ENCODE results near the gene DDX31. TPM values are rescaled to one million over a fixed set of nuclear protein-coding genes. Genes with fewer than 3 reads are reported as not detected.

Gene DDX31
- total and polyA plus RNA-seq, 2 donors (not counting 1 experiment from before 2014, with no cell fraction given) = 16.4 to 22.7 TPM

GRCh38 chr9:132708239-132708638 lies 38.5 kb upstream of the DDX31 start:
- Histone ChIP-seq H3K27me3 (replicated peaks in 1 of 4; ENCODE audit: control extremely low read depth in 1 of 4, control insufficient read depth in 3 of 4, insufficient read depth in 4 of 4, low read length in 3 of 4) (peaks cover 0 to 7% (median 0%) of the 10 kb centered on the region in 4 experiments), H3K79me2 (ENCODE audit: control insufficient read depth, insufficient read depth, low read length) (no peaks in the 10 kb centered on the region), H2AFZ (ENCODE audit: insufficient read depth, low read depth, low read length, poor library complexity, severe bottlenecking) (no peak overlapping the region), H3K9ac (ENCODE audit: low read length) (no peak overlapping the region), H3K36me3 (replicated peaks in 1 of 2; ENCODE audit: control extremely low read depth in 1 of 2, control insufficient read depth in 1 of 2, extremely low read depth in 1 of 2, insufficient read depth in 2 of 2, low read length in 1 of 2) (no peaks in the 10 kb centered on the region), H3K4me2 (replicated peaks; ENCODE audit: low read depth, low read length, poor library complexity, severe bottlenecking) (no peak overlapping the region), H3K27ac (ENCODE audit: low read length in 2 of 2) (no peak overlapping the region), H3K9me3 (ENCODE audit: control extremely low read depth in 1 of 3, control insufficient read depth in 2 of 3, insufficient read depth in 1 of 3, low read length in 2 of 3) (no peaks in the 10 kb centered on the region), H4K20me1 (ENCODE audit: control insufficient read depth, insufficient read depth, low read length, poor library complexity, severe bottlenecking) (no peaks in the 10 kb centered on the region), H3K4me1 (ENCODE audit: control insufficient read depth in 2 of 2, insufficient read depth in 2 of 2, low read length in 2 of 2) (no peaks in the 10 kb centered on the region), H3K4me3 (ENCODE audit: control extremely low read depth in 1 of 5, extremely low read depth in 1 of 5, insufficient read depth in 1 of 5, low read depth in 2 of 5, low read length in 4 of 5) (no peak overlapping the region)
- ATAC-seq (ENCODE audit: low read depth) = no peak
- DNase-seq = no peak
- POLR2A ChIA-PET = interaction anchor here (0.7 kb wide), 1 partner anchor 14 kb away, joined by 4 read pairs; no protein-coding TSS in a partner anchor
- CTCF ChIA-PET = interaction anchor here (1.2 kb wide), 2 partner anchors 14 to 192 kb away, joined by 3 read pairs; no protein-coding TSS in a partner anchor
- TF ChIP-seq, protein P1, sequence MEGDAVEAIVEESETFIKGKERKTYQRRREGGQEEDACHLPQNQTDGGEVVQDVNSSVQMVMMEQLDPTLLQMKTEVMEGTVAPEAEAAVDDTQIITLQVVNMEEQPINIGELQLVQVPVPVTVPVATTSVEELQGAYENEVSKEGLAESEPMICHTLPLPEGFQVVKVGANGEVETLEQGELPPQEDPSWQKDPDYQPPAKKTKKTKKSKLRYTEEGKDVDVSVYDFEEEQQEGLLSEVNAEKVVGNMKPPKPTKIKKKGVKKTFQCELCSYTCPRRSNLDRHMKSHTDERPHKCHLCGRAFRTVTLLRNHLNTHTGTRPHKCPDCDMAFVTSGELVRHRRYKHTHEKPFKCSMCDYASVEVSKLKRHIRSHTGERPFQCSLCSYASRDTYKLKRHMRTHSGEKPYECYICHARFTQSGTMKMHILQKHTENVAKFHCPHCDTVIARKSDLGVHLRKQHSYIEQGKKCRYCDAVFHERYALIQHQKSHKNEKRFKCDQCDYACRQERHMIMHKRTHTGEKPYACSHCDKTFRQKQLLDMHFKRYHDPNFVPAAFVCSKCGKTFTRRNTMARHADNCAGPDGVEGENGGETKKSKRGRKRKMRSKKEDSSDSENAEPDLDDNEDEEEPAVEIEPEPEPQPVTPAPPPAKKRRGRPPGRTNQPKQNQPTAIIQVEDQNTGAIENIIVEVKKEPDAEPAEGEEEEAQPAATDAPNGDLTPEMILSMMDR (IDR thresholded peaks at IDR 0.05) = no peak
- no peak for TF ChIP-seq EZH2 (IDR thresholded peaks at IDR 0.05; ENCODE audit: borderline replicate concordance, insufficient read depth, low read depth, low read length, poor library complexity, severe bottlenecking)
- peaks cover 25% of the 10 kb centered on the region for H3K27me3 Mint-ChIP-seq
- H3K27ac Mint-ChIP-seq = no peak overlapping the region
- intact Hi-C loops (cut with micrococcal nuclease) = no loop called here
- H3K9me3 Mint-ChIP-seq (ENCODE audit: insufficient read depth) = no peaks in the 10 kb centered on the region
- no peak overlapping the region for H3K4me3 Mint-ChIP-seq
- WGBS (ENCODE audit: insufficient coverage) = 80% methylated on average over 5 of the region's 8 CpGs
- no peaks in the 10 kb centered on the region for H3K4me1 Mint-ChIP-seq

- Histone ChIP-seq H3K4me3 (ENCODE audit: control extremely low read depth in 1 of 5, extremely low read depth in 1 of 5, insufficient read depth in 1 of 5, low read depth in 2 of 5, low read length in 4 of 5) (no peak overlapping the region), H3K9me3 (ENCODE audit: control extremely low read depth in 1 of 3, control insufficient read depth in 2 of 3, insufficient read depth in 1 of 3, low read length in 2 of 3) (peaks cover 0 to 3% (median 1%) of the 10 kb centered on the region in 3 donors), H2AFZ (ENCODE audit: insufficient read depth, low read depth, low read length, poor library complexity, severe bottlenecking) (no peak overlapping the region), H4K20me1 (ENCODE audit: control insufficient read depth, insufficient read depth, low read length, poor library complexity, severe bottlenecking) (no peaks in the 10 kb centered on the region), H3K79me2 (ENCODE audit: control insufficient read depth, insufficient read depth, low read length) (no peaks in the 10 kb centered on the region), H3K27ac (ENCODE audit: low read length in 2 of 2) (no peak overlapping the region), H3K36me3 (replicated peaks in 1 of 2; ENCODE audit: control extremely low read depth in 1 of 2, control insufficient read depth in 1 of 2, extremely low read depth in 1 of 2, insufficient read depth in 2 of 2, low read length in 1 of 2) (no peaks in the 10 kb centered on the region), H3K27me3 (replicated peaks in 1 of 4; ENCODE audit: control extremely low read depth in 1 of 4, control insufficient read depth in 3 of 4, insufficient read depth in 4 of 4, low read length in 3 of 4) (peaks cover 0 to 7% (median 1%) of the 10 kb centered on the region in 4 experiments), H3K4me1 (ENCODE audit: control insufficient read depth in 2 of 2, insufficient read depth in 2 of 2, low read length in 2 of 2) (no peaks in the 10 kb centered on the region), H3K9ac (ENCODE audit: low read length) (no peak overlapping the region), H3K4me2 (replicated peaks; ENCODE audit: low read depth, low read length, poor library complexity, severe bottlenecking) (no peak overlapping the region)
- ATAC-seq (ENCODE audit: low read depth) (no peak), DNase-seq (no peak)
- no peak overlapping the region for H3K27ac Mint-ChIP-seq
- TF ChIP-seq, protein P1 (IDR thresholded peaks at IDR 0.05) = no peak
- TF ChIP-seq EZH2 (IDR thresholded peaks at IDR 0.05; ENCODE audit: borderline replicate concordance, insufficient read depth, low read depth, low read length, poor library complexity, severe bottlenecking) = no peak
- H3K27me3 Mint-ChIP-seq = peaks cover 22% of the 10 kb centered on the region
- H3K9me3 Mint-ChIP-seq (ENCODE audit: insufficient read depth) = peaks cover 3% of the 10 kb centered on the region
- H3K4me3 Mint-ChIP-seq = no peak overlapping the region
- H3K4me1 Mint-ChIP-seq = no peaks in the 10 kb centered on the region
- ChIA-PET POLR2A (no interaction called here), CTCF (interaction anchor here (0.6 kb wide), 1 partner anchor 81 kb away, joined by 7 read pairs; no protein-coding TSS in a partner anchor)
- WGBS (ENCODE audit: insufficient coverage) = no CpG with 5 or more reads among the region's 2 CpGs
- intact Hi-C loops (cut with micrococcal nuclease) = no loop called here
Measured at GRCh38 chr9:132703336-132703735, 33.6 kb upstream of the DDX31 start.
